Measurements from ENCODE around the gene FADS3.

DNA sequence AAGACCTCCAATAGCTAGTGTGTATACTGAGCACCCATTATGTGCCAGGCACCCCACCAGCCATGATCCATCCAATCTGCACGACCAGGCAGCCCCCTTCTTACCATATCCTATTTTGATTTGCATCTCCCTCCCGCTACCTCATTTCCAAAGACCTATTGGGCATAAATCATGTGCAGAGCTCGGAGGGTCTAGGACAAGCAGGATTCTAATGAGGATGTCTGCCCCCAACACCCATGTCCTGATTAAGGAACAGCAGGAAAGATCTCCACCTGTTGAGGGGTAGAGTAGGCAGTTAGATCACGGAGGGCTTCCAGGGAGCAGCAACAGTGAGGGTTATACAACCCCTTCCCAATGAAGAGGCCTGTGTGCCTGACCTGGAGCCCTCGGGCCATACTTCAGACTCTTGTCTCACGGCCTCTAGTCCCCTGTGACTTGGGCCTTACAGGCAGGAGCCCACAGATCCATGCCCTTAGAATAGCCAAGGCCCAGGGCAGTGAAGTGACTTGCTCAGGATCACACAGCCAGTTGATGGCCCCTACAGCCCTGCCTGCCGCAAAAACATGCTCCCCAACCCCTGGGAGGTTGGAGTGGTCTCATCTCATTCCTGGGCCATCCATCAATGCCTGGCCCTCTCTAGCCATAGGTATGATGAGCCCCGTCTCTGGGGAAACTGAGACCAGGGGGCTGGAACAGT, 22.5 kb upstream of the FADS3 start:
- TF ChIP-seq CTCF (IDR thresholded peaks at IDR 0.05) (no peak), POLR2A (IDR thresholded peaks at IDR 0.05) (no peak)

Data from testis (tissue), 2 donors.